Measurements from ENCODE around the gene FAR2.

Gene FAR2

GRCh38 chr12:29198901-29199300 is 49.8 kb downstream of the FAR2 start:
- TF ChIP-seq ZFX (IDR thresholded peaks at IDR 0.05), result no peak
- TF ChIP-seq, protein P1, sequence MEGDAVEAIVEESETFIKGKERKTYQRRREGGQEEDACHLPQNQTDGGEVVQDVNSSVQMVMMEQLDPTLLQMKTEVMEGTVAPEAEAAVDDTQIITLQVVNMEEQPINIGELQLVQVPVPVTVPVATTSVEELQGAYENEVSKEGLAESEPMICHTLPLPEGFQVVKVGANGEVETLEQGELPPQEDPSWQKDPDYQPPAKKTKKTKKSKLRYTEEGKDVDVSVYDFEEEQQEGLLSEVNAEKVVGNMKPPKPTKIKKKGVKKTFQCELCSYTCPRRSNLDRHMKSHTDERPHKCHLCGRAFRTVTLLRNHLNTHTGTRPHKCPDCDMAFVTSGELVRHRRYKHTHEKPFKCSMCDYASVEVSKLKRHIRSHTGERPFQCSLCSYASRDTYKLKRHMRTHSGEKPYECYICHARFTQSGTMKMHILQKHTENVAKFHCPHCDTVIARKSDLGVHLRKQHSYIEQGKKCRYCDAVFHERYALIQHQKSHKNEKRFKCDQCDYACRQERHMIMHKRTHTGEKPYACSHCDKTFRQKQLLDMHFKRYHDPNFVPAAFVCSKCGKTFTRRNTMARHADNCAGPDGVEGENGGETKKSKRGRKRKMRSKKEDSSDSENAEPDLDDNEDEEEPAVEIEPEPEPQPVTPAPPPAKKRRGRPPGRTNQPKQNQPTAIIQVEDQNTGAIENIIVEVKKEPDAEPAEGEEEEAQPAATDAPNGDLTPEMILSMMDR (conservative IDR thresholded peaks at IDR 0.05), result no peak
- H3K27ac ChIP-seq, result no peak overlapping the region

DNA sequence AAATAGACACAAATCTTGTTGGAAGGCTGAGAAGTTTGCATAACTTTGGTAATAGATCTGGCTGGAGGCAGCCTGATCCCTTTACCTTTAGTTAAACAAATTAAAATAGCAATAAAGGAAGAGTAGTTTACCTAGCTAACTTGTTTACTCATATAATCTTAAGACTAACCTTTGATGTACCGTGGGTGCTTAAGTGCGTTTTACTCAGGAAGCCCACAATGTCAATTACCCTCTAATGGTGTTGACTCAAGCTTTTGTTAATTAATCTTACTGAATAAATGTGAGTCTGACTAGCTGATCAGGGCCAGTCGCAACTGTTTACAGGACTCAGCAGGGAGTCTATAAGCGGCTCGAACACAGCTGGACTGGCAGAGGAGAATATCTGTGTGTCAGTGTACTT is 51.5 kb downstream of the FAR2 start:
- TF ChIP-seq, protein P1 (conservative IDR thresholded peaks at IDR 0.05), result no peak
- no peak for TF ChIP-seq ZFX (IDR thresholded peaks at IDR 0.05)
- H3K27ac ChIP-seq, result no peak overlapping the region

DNA sequence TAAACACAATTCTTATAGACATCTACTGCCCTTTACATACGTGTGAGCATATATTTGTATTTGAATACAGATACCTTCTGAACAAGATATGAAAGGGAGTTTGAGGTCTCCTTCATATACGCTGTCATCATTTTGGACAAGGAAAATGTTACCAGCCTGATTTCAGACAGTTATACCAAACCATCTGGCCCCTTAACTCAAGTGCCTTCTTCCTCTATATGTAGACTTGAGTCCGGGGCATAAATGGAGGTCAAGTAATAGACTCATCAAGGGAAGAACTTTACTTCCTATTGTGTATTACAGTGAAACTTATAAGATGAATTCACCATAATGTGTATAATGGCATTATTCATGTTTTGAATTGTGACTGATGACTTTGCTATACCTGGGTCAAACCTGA is 52.2 kb downstream of the FAR2 start:
- TF ChIP-seq, protein P1 (conservative IDR thresholded peaks at IDR 0.05), result no peak
- no peak for TF ChIP-seq ZFX (IDR thresholded peaks at IDR 0.05)
- no peak overlapping the region for H3K27ac ChIP-seq

DNA sequence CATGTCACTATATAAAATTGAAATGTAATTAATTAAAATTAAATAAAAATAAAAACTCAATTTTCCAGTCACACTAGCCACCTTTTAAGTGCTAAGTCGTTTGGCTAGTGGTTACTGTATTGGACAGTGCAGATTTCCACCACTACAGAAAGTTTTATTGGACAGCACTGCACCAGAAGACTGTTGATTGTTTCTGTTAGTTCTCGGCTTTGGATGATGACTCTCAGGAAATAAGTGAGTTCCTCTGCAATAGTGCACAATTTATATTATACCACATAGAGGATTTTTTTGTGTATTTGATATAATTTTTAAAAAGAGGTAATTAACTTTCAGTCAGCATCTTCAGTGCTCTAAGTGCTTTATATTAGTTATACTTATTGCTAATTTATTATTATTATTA is 52.7 kb downstream of the FAR2 start:
- no peak overlapping the region for H3K27ac ChIP-seq
- no peak for TF ChIP-seq ZFX (IDR thresholded peaks at IDR 0.05)
- TF ChIP-seq, protein P1 (conservative IDR thresholded peaks at IDR 0.05), result no peak

GRCh38 chr12:29204521-29204920 is 55.4 kb downstream of the FAR2 start:
- no peak overlapping the region for H3K27ac ChIP-seq
- TF ChIP-seq, protein P1 (conservative IDR thresholded peaks at IDR 0.05), result no peak
- no peak for TF ChIP-seq ZFX (IDR thresholded peaks at IDR 0.05)

DNA sequence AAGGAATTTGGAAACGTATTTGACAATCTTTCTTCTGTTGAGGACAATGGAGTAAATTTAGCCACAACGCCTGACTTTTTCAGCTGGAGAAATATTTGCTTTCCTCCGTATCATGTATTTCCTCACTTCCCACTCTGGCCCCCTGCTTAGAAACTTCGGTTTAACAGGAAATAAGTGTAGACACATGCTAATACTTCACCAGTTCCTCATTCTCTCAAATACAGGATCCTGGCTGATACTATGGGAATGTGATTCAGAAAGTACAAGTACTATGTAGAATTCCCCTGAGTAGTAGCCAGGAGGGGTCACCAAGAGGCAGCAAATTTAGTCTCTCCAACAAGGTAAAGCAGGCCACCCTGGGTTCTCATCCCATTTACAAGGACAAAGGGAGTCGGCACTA is 58.0 kb downstream of the FAR2 start:
- H3K27ac ChIP-seq, result no peak overlapping the region
- no peak for TF ChIP-seq ZFX (IDR thresholded peaks at IDR 0.05)
- TF ChIP-seq, protein P1 (conservative IDR thresholded peaks at IDR 0.05), result no peak

DNA sequence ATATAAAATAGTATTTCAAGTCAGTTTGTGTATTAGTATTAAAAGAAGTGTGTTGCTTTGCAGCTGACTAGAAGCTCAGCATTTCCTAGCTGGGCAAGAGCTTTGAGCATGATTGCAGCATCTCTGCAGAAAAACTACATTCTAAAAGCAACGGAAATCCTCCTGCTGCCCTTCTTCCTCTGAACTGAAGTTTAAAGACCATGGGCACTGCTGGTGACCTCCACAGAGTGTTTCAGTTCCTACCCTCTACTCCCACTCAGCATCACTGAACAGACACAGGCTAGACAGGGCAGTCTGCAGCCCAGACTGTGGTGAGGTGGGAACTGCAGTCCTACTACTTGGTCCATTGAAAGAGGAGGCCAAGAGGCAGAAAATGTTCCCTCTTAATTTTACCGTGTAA is 59.0 kb downstream of the FAR2 start:
- H3K27ac ChIP-seq, result no peak overlapping the region
- TF ChIP-seq ZFX (IDR thresholded peaks at IDR 0.05), result no peak
- TF ChIP-seq, protein P1 (conservative IDR thresholded peaks at IDR 0.05), result no peak
